8988T (cell line): ENCODE measurements around the gene MRPL36.
"Not testable (repeated sequence)": the region's sequence is repeated elsewhere in the genome, so short reads cannot be mapped to it uniquely, and the experiment has no call there.

Experiments
- DNase-seq: peaks from one replicate; pipeline ENCODE4 v3.0.0; 2011

Gene MRPL36

GRCh38 chr5:1795506-1795905 is 4.1 kb downstream of the MRPL36 start:
- no peak for DNase-seq

GRCh38 chr5:1794901-1795290 is 4.7 kb downstream of the MRPL36 start:
- no peak for DNase-seq

- no peak for DNase-seq
Measured at GRCh38 chr5:1793966-1794900, 5.4 kb downstream of the MRPL36 start.

GRCh38 chr5:1793301-1793740 is 6.3 kb downstream of the MRPL36 start:
- no peak for DNase-seq

- no peak for DNase-seq
Measured at GRCh38 chr5:1792842-1793266, 6.8 kb downstream of the MRPL36 start.

- no peak for DNase-seq
Measured at GRCh38 chr5:1791176-1791575, 8.5 kb downstream of the MRPL36 start.

GRCh38 chr5:1789834-1790471 is 9.7 kb downstream of the MRPL36 start:
- no peak for DNase-seq

GRCh38 chr5:1789438-1789833 is 10.2 kb downstream of the MRPL36 start:
- DNase-seq = not testable (repeated sequence)

GRCh38 chr5:1788828-1789227 is 10.8 kb downstream of the MRPL36 start:
- DNase-seq = no peak

- no peak for DNase-seq
Measured at GRCh38 chr5:1788200-1788599, 11.4 kb downstream of the MRPL36 start.

GRCh38 chr5:1787472-1788047 is 12.1 kb downstream of the MRPL36 start:
- no peak for DNase-seq

GRCh38 chr5:1786621-1787471 is 12.8 kb downstream of the MRPL36 start:
- no peak for DNase-seq

- no peak for DNase-seq
Measured at GRCh38 chr5:1785984-1786383, 13.7 kb downstream of the MRPL36 start.

- no peak for DNase-seq
Measured at GRCh38 chr5:1785062-1785461, 14.6 kb downstream of the MRPL36 start.

- DNase-seq = no peak
Measured at GRCh38 chr5:1784197-1785050, 15.2 kb downstream of the MRPL36 start.

GRCh38 chr5:1783216-1783554 is 16.5 kb downstream of the MRPL36 start:
- DNase-seq = no peak

GRCh38 chr5:1782385-1783215 is 17.0 kb downstream of the MRPL36 start:
- DNase-seq = no peak

GRCh38 chr5:1781726-1782384 is 17.8 kb downstream of the MRPL36 start:
- DNase-seq = no peak

- DNase-seq = no peak
Measured at GRCh38 chr5:1781107-1781506, 18.5 kb downstream of the MRPL36 start.

GRCh38 chr5:1780614-1780930 is 19.1 kb downstream of the MRPL36 start:
- DNase-seq = no peak
